C4-2B (cell line): Measurements from ENCODE around the gene BEND7.

ENCODE experiments used
- ZFX ChIP-seq: fragments of 450-650 bp; IDR thresholded peaks from 2 replicates; pipeline ENCODE4 v1.6.1; 2017
- TF ChIP-seq, protein P1 (sequence below): fragments of 450-650 bp; conservative IDR thresholded peaks from 2 replicates; pipeline ENCODE4 v1.5.1; 2017; ENCODE audit warnings: mild to moderate bottlenecking

DNA sequence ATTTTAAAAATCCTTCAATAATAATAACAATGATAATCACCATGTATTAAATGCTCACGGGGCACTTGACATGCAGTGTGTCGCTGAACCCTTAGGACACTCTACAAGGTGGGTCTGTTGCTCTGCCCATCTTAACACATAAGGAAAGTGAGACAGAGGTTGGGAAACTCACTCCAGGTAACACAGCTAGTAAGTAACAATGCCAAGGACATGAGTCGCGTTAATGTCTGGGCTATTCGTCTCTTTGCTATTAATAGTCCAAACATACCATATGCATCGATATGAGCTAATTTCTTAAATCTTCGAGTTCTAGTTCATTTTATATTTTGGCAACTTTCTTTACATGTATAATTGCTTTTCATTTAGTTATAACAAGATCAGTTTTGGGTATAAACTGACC is 79.5 kb downstream of the BEND7 start:
- TF ChIP-seq, protein P1, sequence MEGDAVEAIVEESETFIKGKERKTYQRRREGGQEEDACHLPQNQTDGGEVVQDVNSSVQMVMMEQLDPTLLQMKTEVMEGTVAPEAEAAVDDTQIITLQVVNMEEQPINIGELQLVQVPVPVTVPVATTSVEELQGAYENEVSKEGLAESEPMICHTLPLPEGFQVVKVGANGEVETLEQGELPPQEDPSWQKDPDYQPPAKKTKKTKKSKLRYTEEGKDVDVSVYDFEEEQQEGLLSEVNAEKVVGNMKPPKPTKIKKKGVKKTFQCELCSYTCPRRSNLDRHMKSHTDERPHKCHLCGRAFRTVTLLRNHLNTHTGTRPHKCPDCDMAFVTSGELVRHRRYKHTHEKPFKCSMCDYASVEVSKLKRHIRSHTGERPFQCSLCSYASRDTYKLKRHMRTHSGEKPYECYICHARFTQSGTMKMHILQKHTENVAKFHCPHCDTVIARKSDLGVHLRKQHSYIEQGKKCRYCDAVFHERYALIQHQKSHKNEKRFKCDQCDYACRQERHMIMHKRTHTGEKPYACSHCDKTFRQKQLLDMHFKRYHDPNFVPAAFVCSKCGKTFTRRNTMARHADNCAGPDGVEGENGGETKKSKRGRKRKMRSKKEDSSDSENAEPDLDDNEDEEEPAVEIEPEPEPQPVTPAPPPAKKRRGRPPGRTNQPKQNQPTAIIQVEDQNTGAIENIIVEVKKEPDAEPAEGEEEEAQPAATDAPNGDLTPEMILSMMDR, result no peak
- TF ChIP-seq ZFX, result no peak
